Astrocyte (in vitro differentiated cells and primary cell): ENCODE measurements around the gene PXMP4. TPM values are rescaled to one million over a fixed set of nuclear protein-coding genes. Genes with fewer than 3 reads are reported as not detected.
"Not testable (repeated sequence)": the region's sequence is repeated elsewhere in the genome, so short reads cannot be mapped to it uniquely, and the experiment has no call there.

Source experiments
- DNase-seq: peaks from one replicate; pipeline ENCODE4 v3.0.0-alpha.2; 2010; ENCODE audit warnings: low read depth
- FAIRE-seq: peaks from 2 replicates; lab custom pipeline; 2011; peaks lifted over from hg19 to GRCh38; lab: Jason Lieb, UNC
- H2AFZ ChIP-seq: 2 replicates; pipeline ENCODE4 v1.6.0; 2012; ENCODE audit warnings: low read depth, low read length, inconsistent platforms
- H3K27ac ChIP-seq: 2 replicates; pipeline ENCODE4 v1.5.1; 2011; ENCODE audit warnings: low read depth, low read length, inconsistent platforms
- H3K27me3 ChIP-seq: 2 replicates; pipeline ENCODE4 v1.6.0; 2011; ENCODE audit warnings: low read length, inconsistent platforms; ENCODE audit not compliant: insufficient read depth
- H3K36me3 ChIP-seq: 2 replicates; pipeline ENCODE4 v1.5.1; 2011; ENCODE audit warnings: low read length, inconsistent platforms; ENCODE audit not compliant: insufficient read depth
- H3K4me1 ChIP-seq: 2 replicates; pipeline ENCODE4 v1.5.1; 2011; ENCODE audit warnings: low read length, inconsistent platforms; ENCODE audit not compliant: insufficient read depth
- H3K4me2 ChIP-seq: 2 replicates; pipeline ENCODE4 v1.6.0; 2012; ENCODE audit warnings: low read length, inconsistent platforms
- H3K4me3 ChIP-seq: 2 replicates; pipeline ENCODE4 v1.5.1; 2011; ENCODE audit warnings: low read depth, mild to moderate bottlenecking, low read length, inconsistent platforms; ENCODE audit not compliant: insufficient read depth
- H3K79me2 ChIP-seq: 2 replicates; pipeline ENCODE4 v1.6.0; 2012; ENCODE audit warnings: mild to moderate bottlenecking, low read length, inconsistent platforms; ENCODE audit not compliant: insufficient read depth
- H3K9ac ChIP-seq: 2 replicates; pipeline ENCODE4 v1.6.0; 2012; ENCODE audit warnings: mild to moderate bottlenecking, low read length, inconsistent platforms
- H3K9me3 ChIP-seq: 2 replicates; pipeline ENCODE4 v1.5.1; 2012; ENCODE audit warnings: low read depth, mild to moderate bottlenecking, low read length, inconsistent platforms; ENCODE audit not compliant: insufficient read depth
- H4K20me1 ChIP-seq: 2 replicates; pipeline ENCODE4 v1.6.0; 2012; ENCODE audit warnings: low read length, inconsistent platforms; ENCODE audit not compliant: insufficient read depth
- H3K27ac Mint-ChIP-seq: one replicate; pipeline ENCODE4 v1.8.0; 2021; ENCODE audit warnings: mild to moderate bottlenecking, mixed read lengths; ENCODE audit not compliant: unreplicated experiment
- H3K27me3 Mint-ChIP-seq: one replicate; pipeline ENCODE4 v1.8.0; 2021; ENCODE audit warnings: low read depth, mixed read lengths; ENCODE audit not compliant: unreplicated experiment
- H3K36me3 Mint-ChIP-seq: one replicate; pipeline ENCODE4 v1.8.0; 2021; ENCODE audit warnings: low read depth, mixed read lengths; ENCODE audit not compliant: unreplicated experiment
- H3K4me1 Mint-ChIP-seq: one replicate; pipeline ENCODE4 v1.8.0; 2021; ENCODE audit warnings: low read depth, mixed read lengths; ENCODE audit not compliant: unreplicated experiment
- H3K4me3 Mint-ChIP-seq: one replicate; pipeline ENCODE4 v1.8.0; 2021; ENCODE audit warnings: mild to moderate bottlenecking, moderate library complexity, mixed read lengths; ENCODE audit not compliant: unreplicated experiment
- H3K9me3 Mint-ChIP-seq: one replicate; pipeline ENCODE4 v1.8.0; 2021; ENCODE audit warnings: mild to moderate bottlenecking, mixed read lengths; ENCODE audit not compliant: unreplicated experiment
- CTCF ChIP-seq: IDR thresholded peaks from 2 replicates; pipeline ENCODE4 v1.5.1; 2011; ENCODE audit warnings: low read depth, mild to moderate bottlenecking, inconsistent platforms, low read length, moderate library complexity; ENCODE audit not compliant: insufficient read depth
- EZH2 ChIP-seq: IDR thresholded peaks from 2 replicates; pipeline ENCODE4 v1.6.1; 2012; ENCODE audit warnings: mild to moderate bottlenecking, low read length, inconsistent platforms; ENCODE audit not compliant: insufficient read depth
- total RNA-seq: library from RNA; stranded (reverse); gene quantifications from 2 replicates; pipeline ENCODE4 v1.2.1, GENCODE V29; 2021

The PXMP4 gene
- total RNA-seq, 1 donor from 2014 or later, result 1.1 TPM

GRCh38 chr20:33703498-33704137 lies 16.5 kb downstream of the PXMP4 start:
- Mint-ChIP-seq H3K4me1 (no peaks in the 10 kb centered on the region), H3K36me3 (no peaks in the 10 kb centered on the region)
- no peak overlapping the region for H3K27ac ChIP-seq

GRCh38 chr20:33702861-33703260 lies 17.2 kb downstream of the PXMP4 start:
- FAIRE-seq (no peak), DNase-seq (no peak)
- peaks cover 12% of the 10 kb centered on the region for H3K9me3 Mint-ChIP-seq
- Histone ChIP-seq H3K4me3 (no peak overlapping the region), H3K4me1 (no peaks in the 10 kb centered on the region), H3K4me2 (no peak overlapping the region), H3K79me2 (no peaks in the 10 kb centered on the region), H3K9me3 (no peaks in the 10 kb centered on the region), H2AFZ (no peak overlapping the region), H4K20me1 (no peaks in the 10 kb centered on the region), H3K27ac (no peak overlapping the region), H3K9ac (no peak overlapping the region), H3K27me3 (no peaks in the 10 kb centered on the region), H3K36me3 (no peaks in the 10 kb centered on the region)
- no peak overlapping the region for H3K27ac Mint-ChIP-seq
- peaks cover 3% of the 10 kb centered on the region for H3K36me3 Mint-ChIP-seq
- peaks cover 3% of the 10 kb centered on the region for H3K27me3 Mint-ChIP-seq
- TF ChIP-seq EZH2, result no peak
- TF ChIP-seq CTCF, result no peak
- H3K4me3 Mint-ChIP-seq, result no peak overlapping the region
- no peaks in the 10 kb centered on the region for H3K4me1 Mint-ChIP-seq

More at GRCh38 chr20:33703498-33704137, 16.5 kb downstream of the PXMP4 start:
- no peak overlapping the region for H3K4me3 Mint-ChIP-seq
- no peaks in the 10 kb centered on the region for H3K4me1 ChIP-seq
- no peak overlapping the region for H3K27ac Mint-ChIP-seq
- TF ChIP-seq EZH2, result no peak
- no peak for TF ChIP-seq CTCF
- DNase-seq (no peak), FAIRE-seq (no peak)
- H3K27me3 ChIP-seq, result no peaks in the 10 kb centered on the region
- H3K9ac ChIP-seq, result no peak overlapping the region
- H3K4me3 ChIP-seq, result no peak overlapping the region
- no peaks in the 10 kb centered on the region for H3K9me3 ChIP-seq
- no peaks in the 10 kb centered on the region for H3K36me3 ChIP-seq
- no peak overlapping the region for H2AFZ ChIP-seq
- H3K4me2 ChIP-seq, result no peak overlapping the region
- peaks cover 10% of the 10 kb centered on the region for H3K9me3 Mint-ChIP-seq
- no peaks in the 10 kb centered on the region for H4K20me1 ChIP-seq
- H3K79me2 ChIP-seq, result no peaks in the 10 kb centered on the region
- H3K27me3 Mint-ChIP-seq, result peaks cover 3% of the 10 kb centered on the region

GRCh38 chr20:33701629-33702450 lies 18.3 kb downstream of the PXMP4 start:
- no peak for TF ChIP-seq EZH2
- no peak for TF ChIP-seq CTCF
- no peak overlapping the region for H3K27ac ChIP-seq
- no peaks in the 10 kb centered on the region for H3K79me2 ChIP-seq
- no peak for FAIRE-seq
- DNase-seq, result no peak
- H3K9me3 ChIP-seq, result no peaks in the 10 kb centered on the region
- no peaks in the 10 kb centered on the region for H3K27me3 ChIP-seq
- H3K9ac ChIP-seq, result no peak overlapping the region
- Mint-ChIP-seq H3K36me3 (peaks cover 3% of the 10 kb centered on the region), H3K4me1 (no peaks in the 10 kb centered on the region), H3K27ac (no peak overlapping the region), H3K27me3 (peaks cover 4% of the 10 kb centered on the region), H3K4me3 (no peak overlapping the region), H3K9me3 (peaks cover 14% of the 10 kb centered on the region)
- no peaks in the 10 kb centered on the region for H4K20me1 ChIP-seq
- H3K4me2 ChIP-seq, result no peak overlapping the region
- H3K4me3 ChIP-seq, result no peak overlapping the region
- peaks cover 3% of the 10 kb centered on the region for H3K4me1 ChIP-seq
- no peak overlapping the region for H2AFZ ChIP-seq
- no peaks in the 10 kb centered on the region for H3K36me3 ChIP-seq

- H3K9me3 Mint-ChIP-seq, result peaks cover 14% of the 10 kb centered on the region
- H3K4me1 Mint-ChIP-seq, FAIRE-seq: not testable (repeated sequence)
Observed at GRCh38 chr20:33700696-33701441, 19.2 kb downstream of the PXMP4 start.

More at GRCh38 chr20:33700696-33701441, 19.2 kb downstream of the PXMP4 start:
- H3K27ac ChIP-seq, DNase-seq, H3K9ac ChIP-seq, H3K4me3 Mint-ChIP-seq, H3K27me3 ChIP-seq, H3K36me3 Mint-ChIP-seq, H3K27me3 Mint-ChIP-seq, H3K9me3 ChIP-seq, H3K4me1 ChIP-seq, H4K20me1 ChIP-seq, H3K36me3 ChIP-seq, H3K4me2 ChIP-seq, H3K27ac Mint-ChIP-seq, H3K79me2 ChIP-seq, H2AFZ ChIP-seq, H3K4me3 ChIP-seq: not testable (repeated sequence)
